Panc1 (cell line): ENCODE data around the gene PDZD8.

Experiments
- POLR2AphosphoS5 ChIP-seq: IDR thresholded peaks from 2 replicates; pipeline ENCODE4 v1.6.1; 2012; ENCODE audit warnings: mild to moderate bottlenecking, low read depth, low read length, moderate library complexity
- TCF7L2 ChIP-seq: IDR thresholded peaks from 2 replicates; pipeline ENCODE4 v1.6.1; 2011; ENCODE audit warnings: mild to moderate bottlenecking, low read depth, low read length, inconsistent platforms
- TF ChIP-seq, protein P1 (sequence below): fragments of 450-650 bp; IDR thresholded peaks from 2 replicates; pipeline ENCODE4 v1.5.1; 2017; ENCODE audit warnings: mild to moderate bottlenecking

DNA sequence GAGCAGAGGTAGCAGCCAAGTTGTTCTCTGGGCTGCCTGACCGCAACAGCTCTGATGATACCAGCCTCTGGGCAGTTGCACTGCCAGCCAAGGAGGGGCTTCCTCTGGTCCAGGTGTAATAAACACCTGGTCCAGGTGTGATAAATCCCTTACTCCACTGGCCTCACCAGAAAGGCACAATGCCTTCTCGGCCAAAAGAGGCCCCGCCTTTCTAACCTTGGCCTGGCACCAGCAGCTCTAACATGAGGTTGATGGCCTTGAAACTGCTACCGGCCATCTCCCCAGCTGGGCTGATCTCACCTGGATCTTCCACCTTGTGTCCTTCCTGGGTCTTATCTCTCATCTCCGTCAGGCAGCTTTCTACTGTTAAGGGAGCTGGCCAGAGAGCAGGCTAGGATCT lies 45.5 kb upstream of the PDZD8 start:
- TF ChIP-seq, protein P1, sequence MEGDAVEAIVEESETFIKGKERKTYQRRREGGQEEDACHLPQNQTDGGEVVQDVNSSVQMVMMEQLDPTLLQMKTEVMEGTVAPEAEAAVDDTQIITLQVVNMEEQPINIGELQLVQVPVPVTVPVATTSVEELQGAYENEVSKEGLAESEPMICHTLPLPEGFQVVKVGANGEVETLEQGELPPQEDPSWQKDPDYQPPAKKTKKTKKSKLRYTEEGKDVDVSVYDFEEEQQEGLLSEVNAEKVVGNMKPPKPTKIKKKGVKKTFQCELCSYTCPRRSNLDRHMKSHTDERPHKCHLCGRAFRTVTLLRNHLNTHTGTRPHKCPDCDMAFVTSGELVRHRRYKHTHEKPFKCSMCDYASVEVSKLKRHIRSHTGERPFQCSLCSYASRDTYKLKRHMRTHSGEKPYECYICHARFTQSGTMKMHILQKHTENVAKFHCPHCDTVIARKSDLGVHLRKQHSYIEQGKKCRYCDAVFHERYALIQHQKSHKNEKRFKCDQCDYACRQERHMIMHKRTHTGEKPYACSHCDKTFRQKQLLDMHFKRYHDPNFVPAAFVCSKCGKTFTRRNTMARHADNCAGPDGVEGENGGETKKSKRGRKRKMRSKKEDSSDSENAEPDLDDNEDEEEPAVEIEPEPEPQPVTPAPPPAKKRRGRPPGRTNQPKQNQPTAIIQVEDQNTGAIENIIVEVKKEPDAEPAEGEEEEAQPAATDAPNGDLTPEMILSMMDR, result no peak
- TF ChIP-seq TCF7L2 (no peak), POLR2AphosphoS5 (no peak)
